Smooth muscle cell (in vitro differentiated cells): ENCODE results near the gene MRPS18A. TPM values are rescaled to one million over a fixed set of nuclear protein-coding genes. Genes with fewer than 3 reads are reported as not detected.

Source experiments
- DNase-seq: peaks from one replicate; lab custom pipeline; 2025; ENCODE audit not compliant: unreplicated experiment; lab: John Stamatoyannopoulos, UW
- H2AFZ ChIP-seq: fragments of 200-600 bp; sonication (generic); 2 replicates; pipeline ENCODE4 v1.6.0; 2016; ENCODE audit warnings: antibody characterized with exemption, low read depth, mild to moderate bottlenecking
- H3F3A ChIP-seq: fragments of 200-600 bp; sonication (generic); 2 replicates; pipeline ENCODE4 v1.6.0; 2017; ENCODE audit warnings: antibody characterized with exemption, low read depth
- H3K27ac ChIP-seq: fragments of 200-600 bp; sonication (generic); 2 replicates; pipeline ENCODE4 v1.5.1; 2016; ENCODE audit warnings: low read depth, mild to moderate bottlenecking
- H3K27me3 ChIP-seq: fragments of 200-600 bp; sonication (generic); 2 replicates; pipeline ENCODE4 v1.6.1; 2016; ENCODE audit warnings: low read depth, mild to moderate bottlenecking
- H3K36me3 ChIP-seq: fragments of 200-600 bp; sonication (generic); 2 replicates; pipeline ENCODE4 v1.5.1; 2016; ENCODE audit warnings: low read depth
- H3K4me1 ChIP-seq: fragments of 200-600 bp; sonication (generic); 2 replicates; pipeline ENCODE4 v1.5.1; 2016; ENCODE audit warnings: low read depth
- H3K4me2 ChIP-seq: fragments of 200-600 bp; sonication (generic); 2 replicates; pipeline ENCODE4 v1.6.0; 2016; ENCODE audit warnings: mild to moderate bottlenecking
- H3K4me3 ChIP-seq: fragments of 200-600 bp; sonication (generic); 2 replicates; pipeline ENCODE4 v1.5.1; 2016; ENCODE audit warnings: mild to moderate bottlenecking
- H3K79me2 ChIP-seq: fragments of 200-600 bp; sonication (generic); 2 replicates; pipeline ENCODE4 v1.6.0; 2016; ENCODE audit warnings: low read depth, mild to moderate bottlenecking
- H3K9ac ChIP-seq: fragments of 200-600 bp; sonication (generic); 2 replicates; pipeline ENCODE4 v1.6.0; 2016; ENCODE audit warnings: low read depth
- H3K9me3 ChIP-seq: fragments of 200-600 bp; sonication (generic); replicated peaks from 2 replicates; pipeline ENCODE4 v1.5.1; 2016; ENCODE audit warnings: low read depth
- H4K20me1 ChIP-seq: fragments of 200-600 bp; sonication (generic); 2 replicates; pipeline ENCODE4 v1.6.0; 2016; ENCODE audit warnings: low read depth
- WGBS: methylation state at CpG from one replicate; pipeline ENCODE4 v1.1.7; 2016; ENCODE audit warnings: low lambda C conversion rate; 5-methylcytosine and 5-hydroxymethylcytosine counted together
- polyA plus RNA-seq: library from polyadenylated mRNA; unstranded; fragments of >200 nt; fragmentation: Nextera tagmentation; extraction: Ambion mirVana; gene quantifications from 2 replicates; pipeline ENCODE4 v1.2.1, GENCODE V29; 2016
- total RNA-seq: library from RNA; depleted of rRNA; stranded (reverse); fragments of >200 nt; gene quantifications from 2 replicates; pipeline ENCODE4 v1.2.3, GENCODE V29; 2014
- TF ChIP-seq, protein P1 (sequence below): fragments of 200-600 bp; sonication (generic); IDR thresholded peaks from 2 replicates; pipeline ENCODE4 v1.5.1; 2017; ENCODE audit warnings: borderline replicate concordance, mild to moderate bottlenecking, antibody characterized with exemption; ENCODE audit not compliant: insufficient read depth, poor library complexity, severe bottlenecking

The MRPS18A gene
- total and polyA plus RNA-seq, 2 experiments from 2014 or later, result 40.4 to 59.9 TPM

DNA sequence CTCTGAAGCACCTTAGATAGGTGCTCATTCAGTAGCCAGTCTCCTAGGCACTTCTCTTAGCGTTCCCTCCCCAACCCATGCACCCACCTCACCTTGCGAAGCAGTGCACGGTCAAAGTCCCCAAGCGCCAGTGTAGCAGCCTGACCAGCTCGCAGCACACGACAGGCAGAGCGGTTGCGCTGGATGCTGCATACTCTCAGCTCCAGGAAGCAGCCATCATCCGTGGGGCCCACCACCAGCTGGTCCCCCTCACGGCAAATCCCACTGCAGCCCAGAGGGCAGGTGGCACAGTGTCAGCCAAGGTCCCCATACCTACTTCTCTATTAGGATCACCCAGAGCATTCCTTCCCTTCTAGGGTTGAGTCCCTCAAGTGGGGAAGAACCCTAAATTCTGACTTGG is 65.0 kb downstream of the MRPS18A start:
- H3K9ac ChIP-seq, result no peak overlapping the region
- no peak overlapping the region for H3K4me2 ChIP-seq
- 96% methylated on average over 10 of the region's 10 CpGs for WGBS
- H3F3A ChIP-seq, result peaks cover 15% of the 10 kb centered on the region
- DNase-seq, result no peak
- no peak overlapping the region for H3K27ac ChIP-seq
- no peak overlapping the region for H3K4me3 ChIP-seq
- H3K4me1 ChIP-seq, result peaks cover 3% of the 10 kb centered on the region
- H3K79me2 ChIP-seq, result peaks cover 12% of the 10 kb centered on the region
- TF ChIP-seq, protein P1, sequence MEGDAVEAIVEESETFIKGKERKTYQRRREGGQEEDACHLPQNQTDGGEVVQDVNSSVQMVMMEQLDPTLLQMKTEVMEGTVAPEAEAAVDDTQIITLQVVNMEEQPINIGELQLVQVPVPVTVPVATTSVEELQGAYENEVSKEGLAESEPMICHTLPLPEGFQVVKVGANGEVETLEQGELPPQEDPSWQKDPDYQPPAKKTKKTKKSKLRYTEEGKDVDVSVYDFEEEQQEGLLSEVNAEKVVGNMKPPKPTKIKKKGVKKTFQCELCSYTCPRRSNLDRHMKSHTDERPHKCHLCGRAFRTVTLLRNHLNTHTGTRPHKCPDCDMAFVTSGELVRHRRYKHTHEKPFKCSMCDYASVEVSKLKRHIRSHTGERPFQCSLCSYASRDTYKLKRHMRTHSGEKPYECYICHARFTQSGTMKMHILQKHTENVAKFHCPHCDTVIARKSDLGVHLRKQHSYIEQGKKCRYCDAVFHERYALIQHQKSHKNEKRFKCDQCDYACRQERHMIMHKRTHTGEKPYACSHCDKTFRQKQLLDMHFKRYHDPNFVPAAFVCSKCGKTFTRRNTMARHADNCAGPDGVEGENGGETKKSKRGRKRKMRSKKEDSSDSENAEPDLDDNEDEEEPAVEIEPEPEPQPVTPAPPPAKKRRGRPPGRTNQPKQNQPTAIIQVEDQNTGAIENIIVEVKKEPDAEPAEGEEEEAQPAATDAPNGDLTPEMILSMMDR, result no peak
- no peaks in the 10 kb centered on the region for H3K27me3 ChIP-seq
- H4K20me1 ChIP-seq, result no peaks in the 10 kb centered on the region
- H3K9me3 ChIP-seq, result no peaks in the 10 kb centered on the region
- peaks cover 4% of the 10 kb centered on the region for H3K36me3 ChIP-seq
- no peak overlapping the region for H2AFZ ChIP-seq

DNA sequence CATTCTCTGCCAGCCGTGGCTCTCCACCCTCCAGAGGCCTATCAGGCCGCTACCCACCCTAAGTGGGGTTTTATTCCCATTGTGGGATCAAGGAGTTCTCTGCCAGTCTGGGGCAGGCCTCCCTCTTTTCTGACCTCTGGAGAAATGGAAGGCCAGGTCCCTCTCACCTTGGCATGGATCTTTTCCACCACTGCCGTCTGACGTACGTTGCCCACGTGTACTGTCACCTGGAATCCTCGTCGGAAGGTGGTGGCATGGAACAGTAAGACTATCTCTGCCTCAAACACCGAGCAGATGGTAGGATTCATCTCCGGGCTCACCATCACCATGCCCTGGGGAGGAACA is 65.8 kb downstream of the MRPS18A start:
- H3K36me3 ChIP-seq, result peaks cover 4% of the 10 kb centered on the region
- no peaks in the 10 kb centered on the region for H3K9me3 ChIP-seq
- H3K4me2 ChIP-seq, result no peak overlapping the region
- no peak for DNase-seq
- H3K27me3 ChIP-seq, result no peaks in the 10 kb centered on the region
- TF ChIP-seq, protein P1, result no peak
- WGBS, result over 99% methylated on average over 10 of the region's 10 CpGs
- no peak overlapping the region for H3K9ac ChIP-seq
- no peaks in the 10 kb centered on the region for H3K4me1 ChIP-seq
- peaks cover 15% of the 10 kb centered on the region for H3F3A ChIP-seq
- no peak overlapping the region for H3K4me3 ChIP-seq
- no peak overlapping the region for H3K27ac ChIP-seq
- peaks cover 7% of the 10 kb centered on the region for H3K79me2 ChIP-seq
- no peaks in the 10 kb centered on the region for H4K20me1 ChIP-seq
- H2AFZ ChIP-seq, result no peak overlapping the region

Other genes with a start within 250 kb of the MRPS18A start
- gene DLK2, start 232.2 kb downstream of the MRPS18A start, total RNA-seq, result 0.27 and 2.0 TPM in 2 replicates
- gene DLK2, start 232.2 kb downstream of the MRPS18A start, polyA plus RNA-seq, result 3.7 and 3.8 TPM in 2 replicates
- gene TJAP1, start 210.2 kb downstream of the MRPS18A start, total RNA-seq, result 9.3 and 25.5 TPM in 2 replicates
- 13.5 and 15.3 TPM in 2 replicates for gene TJAP1, start 210.2 kb downstream of the MRPS18A start, polyA plus RNA-seq
- 0.09 and 2.1 TPM in 2 replicates for gene LRRC73, start 177.4 kb downstream of the MRPS18A start, total RNA-seq
- gene LRRC73, start 177.4 kb downstream of the MRPS18A start, polyA plus RNA-seq, result 1.8 and 2.2 TPM in 2 replicates
- gene YIPF3, start 170.9 kb downstream of the MRPS18A start, total RNA-seq, result 145 and 199 TPM in 2 replicates
- gene YIPF3, start 170.9 kb downstream of the MRPS18A start, polyA plus RNA-seq, result 181 and 182 TPM in 2 replicates
- gene POLR1C, start 170.7 kb downstream of the MRPS18A start, total RNA-seq, result 27.0 and 33.4 TPM in 2 replicates
- 21.0 and 39.8 TPM in 2 replicates for gene POLR1C, start 170.7 kb downstream of the MRPS18A start, polyA plus RNA-seq
- gene XPO5, start 111.8 kb downstream of the MRPS18A start, total RNA-seq, result 20.0 and 31.9 TPM in 2 replicates
- 10.9 and 11.7 TPM in 2 replicates for gene XPO5, start 111.8 kb downstream of the MRPS18A start, polyA plus RNA-seq
- 13.3 and 16.8 TPM in 2 replicates for gene POLH, start 111.6 kb downstream of the MRPS18A start, total RNA-seq
- gene POLH, start 111.6 kb downstream of the MRPS18A start, polyA plus RNA-seq, result 8.4 and 18.2 TPM in 2 replicates
- 53.7 and 56.0 TPM in 2 replicates for gene GTPBP2, start 58.5 kb downstream of the MRPS18A start, total RNA-seq
- 18.3 and 23.4 TPM in 2 replicates for gene GTPBP2, start 58.5 kb downstream of the MRPS18A start, polyA plus RNA-seq
- 50.3 and 53.1 TPM in 2 replicates for gene MAD2L1BP, start 52.0 kb downstream of the MRPS18A start, total RNA-seq
- gene MAD2L1BP, start 52.0 kb downstream of the MRPS18A start, polyA plus RNA-seq, result 40.3 and 42.0 TPM in 2 replicates
- gene RSPH9, start 42.8 kb downstream of the MRPS18A start, total RNA-seq, result 0.76 and 1.9 TPM in 2 replicates
- 2.5 and 3.4 TPM in 2 replicates for gene RSPH9, start 42.8 kb downstream of the MRPS18A start, polyA plus RNA-seq
- gene VEGFA, start 82.4 kb upstream of the MRPS18A start, total RNA-seq, result 120 and 136 TPM in 2 replicates
- gene VEGFA, start 82.4 kb upstream of the MRPS18A start, polyA plus RNA-seq, result 116 and 143 TPM in 2 replicates